Neural crest cell (in vitro differentiated cells): ENCODE results near the gene VGLL4. TPM values are rescaled to one million over a fixed set of nuclear protein-coding genes. Genes with fewer than 3 reads are reported as not detected.

ENCODE experiments used
- DNase-seq: peaks from one replicate; pipeline ENCODE4 v3.0.0; 2021; ENCODE audit warnings: low read depth, mixed read lengths, low spot score
- H3K27ac Mint-ChIP-seq: one replicate; pipeline ENCODE4 v1.8.0; 2021; ENCODE audit warnings: mild to moderate bottlenecking, mixed read lengths; ENCODE audit not compliant: unreplicated experiment
- H3K27me3 Mint-ChIP-seq: 2 replicates; pipeline ENCODE4 v1.8.0; 2021; ENCODE audit warnings: low read depth, mild to moderate bottlenecking, mixed read lengths
- H3K36me3 Mint-ChIP-seq: 2 replicates; pipeline ENCODE4 v1.8.0; 2021; ENCODE audit warnings: low read depth, mild to moderate bottlenecking, mixed read lengths
- H3K4me1 Mint-ChIP-seq: 2 replicates; pipeline ENCODE4 v1.8.0; 2021; ENCODE audit warnings: mixed read lengths
- H3K4me3 Mint-ChIP-seq: one replicate; pipeline ENCODE4 v1.8.0; 2021; ENCODE audit warnings: mild to moderate bottlenecking, mixed read lengths
- H3K9me3 Mint-ChIP-seq: 2 replicates; pipeline ENCODE4 v1.8.0; 2021; ENCODE audit warnings: mixed read lengths
- CTCF ChIP-seq: fragments of 200-600 bp; sonication (generic); conservative IDR thresholded peaks from 2 replicates; pipeline ENCODE4 v1.5.0; 2021; ENCODE audit warnings: antibody characterized with exemption, mild to moderate bottlenecking
- total RNA-seq: library from RNA; stranded (reverse); gene quantifications from 2 replicates; pipeline ENCODE4 v1.2.1, GENCODE V29; 2021

VGLL4 gene
- total RNA-seq, 1 donor from 2014 or later, result 82.8 TPM

GRCh38 chr3:11680509-11680908, 36.8 kb upstream of the VGLL4 start:
- Mint-ChIP-seq H3K36me3 (no peaks in the 10 kb centered on the region), H3K9me3 (no peaks in the 10 kb centered on the region), H3K4me1 (no peaks in the 10 kb centered on the region), H3K4me3 (no peak overlapping the region), H3K27ac (no peak overlapping the region), H3K27me3 (no peaks in the 10 kb centered on the region)
- no peak for TF ChIP-seq CTCF
- no peak for DNase-seq

- Mint-ChIP-seq H3K4me1 (no peaks in the 10 kb centered on the region), H3K9me3 (no peaks in the 10 kb centered on the region), H3K36me3 (no peaks in the 10 kb centered on the region), H3K4me3 (no peak overlapping the region), H3K27me3 (no peaks in the 10 kb centered on the region), H3K27ac (no peak overlapping the region)
- no peak for TF ChIP-seq CTCF
- DNase-seq, result no peak
Measured at GRCh38 chr3:11679964-11680363, 36.2 kb upstream of the VGLL4 start.

- H3K4me3 Mint-ChIP-seq, result no peak overlapping the region
- no peak overlapping the region for H3K27ac Mint-ChIP-seq
- TF ChIP-seq CTCF, result no peak
- H3K4me1 Mint-ChIP-seq, result no peaks in the 10 kb centered on the region
- H3K9me3 Mint-ChIP-seq, result no peaks in the 10 kb centered on the region
- H3K36me3 Mint-ChIP-seq, result no peaks in the 10 kb centered on the region
- DNase-seq, result no peak
- no peaks in the 10 kb centered on the region for H3K27me3 Mint-ChIP-seq
Measured at GRCh38 chr3:11672363-11672762, 28.6 kb upstream of the VGLL4 start.

GRCh38 chr3:11671648-11672100, 28.0 kb upstream of the VGLL4 start:
- H3K4me3 Mint-ChIP-seq, result no peak overlapping the region
- no peaks in the 10 kb centered on the region for H3K9me3 Mint-ChIP-seq
- no peak overlapping the region for H3K27ac Mint-ChIP-seq
- TF ChIP-seq CTCF, result no peak
- no peaks in the 10 kb centered on the region for H3K36me3 Mint-ChIP-seq
- no peaks in the 10 kb centered on the region for H3K4me1 Mint-ChIP-seq
- no peaks in the 10 kb centered on the region for H3K27me3 Mint-ChIP-seq
- DNase-seq, result no peak

GRCh38 chr3:11668243-11669235, 24.8 kb upstream of the VGLL4 start:
- Mint-ChIP-seq H3K9me3 (no peaks in the 10 kb centered on the region), H3K4me3 (no peak overlapping the region), H3K27me3 (no peaks in the 10 kb centered on the region), H3K27ac (peak overlapping the region; percentile 31), H3K4me1 (no peaks in the 10 kb centered on the region), H3K36me3 (no peaks in the 10 kb centered on the region)
- TF ChIP-seq CTCF, result no peak
- DNase-seq, result no peak
